Gastrocnemius medialis (tissue), 4 donors: ENCODE measurements around the gene PSMC5.

Experiments used
- CTCF ChIP-seq, 5 experiments: fragments of 450-650 bp in 3 of 5; fragments of 200-600 bp in 2 of 5; sonication (generic) in 2 of 5; IDR thresholded peaks in 4 of 5; conservative IDR thresholded peaks in 1 of 5; 1 replicate in 4 of 5; 2 replicates in 1 of 5; pipeline ENCODE4 v1.5.1; 2016 to 2019; ENCODE audit warnings: antibody characterized with exemption in 5 of 5, mild to moderate bottlenecking in 3 of 5, moderate library complexity in 3 of 5
- POLR2A ChIP-seq, 2 donors: fragments of 450-650 bp; IDR thresholded peaks; one replicate each; pipeline ENCODE4 v1.6.1; 2017; ENCODE audit warnings: antibody characterized with exemption in 2 of 2, mild to moderate bottlenecking in 2 of 2, moderate library complexity in 2 of 2

DNA sequence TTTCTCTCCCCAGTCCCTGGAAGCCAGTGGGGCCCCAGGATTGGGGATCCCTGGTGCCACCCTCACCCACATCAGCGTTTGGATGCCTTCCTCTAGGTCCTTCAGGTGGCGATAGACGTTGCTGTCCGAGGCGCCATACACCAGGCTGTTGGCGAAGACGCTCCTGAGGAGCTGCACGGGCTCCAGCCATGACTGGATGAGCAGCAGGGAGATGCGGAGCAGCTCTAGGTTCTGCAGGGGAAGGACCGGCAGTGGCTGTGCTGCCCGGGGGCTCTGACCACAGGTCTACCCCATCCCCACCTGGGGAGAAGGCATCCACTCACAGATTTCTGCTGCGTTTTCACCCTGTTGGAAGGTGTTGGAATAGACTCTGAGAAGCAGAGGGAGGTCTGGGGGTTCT is 53.5 kb downstream of the PSMC5 start:
- TF ChIP-seq POLR2A (IDR thresholded peaks at IDR 0.05) (no peak), CTCF (IDR thresholded peaks at IDR 0.05 in 4 of 5, conservative IDR thresholded peaks at IDR 0.05 in 1 of 5) (no peak)
